Memory B cell (primary cell): Measurements from ENCODE around the gene ANTXRL.
"Not testable (repeated sequence)": the region's sequence is repeated elsewhere in the genome, so short reads cannot be mapped to it uniquely, and the experiment has no call there.

ENCODE experiments used
- ATAC-seq: fragments of 150-1000 bp; cut with Tn5 transposase; 2 replicates; pipeline ENCODE4 v1.10.0; 2021; ENCODE audit warnings: low read depth, mild to moderate bottlenecking, moderate library complexity
- DNase-seq, 2 donors: peaks; one replicate each; pipeline ENCODE4 v3.0.0; 2022; ENCODE audit warnings: low spot score in 2 of 2
- H3K27ac Mint-ChIP-seq: one replicate; pipeline ENCODE4 v1.8.0; 2022; ENCODE audit warnings: mild to moderate bottlenecking, moderate library complexity, mixed read lengths
- H3K27me3 Mint-ChIP-seq: one replicate; pipeline ENCODE4 v1.8.0; 2022; ENCODE audit warnings: mixed read lengths
- H3K36me3 Mint-ChIP-seq: one replicate; pipeline ENCODE4 v1.8.0; 2022; ENCODE audit warnings: mild to moderate bottlenecking, mixed read lengths
- H3K4me1 Mint-ChIP-seq: one replicate; pipeline ENCODE4 v1.8.0; 2022; ENCODE audit warnings: mixed read lengths
- H3K4me3 Mint-ChIP-seq: one replicate; pipeline ENCODE4 v1.8.0; 2022; ENCODE audit warnings: mild to moderate bottlenecking, moderate library complexity, mixed read lengths
- H3K9me3 Mint-ChIP-seq: one replicate; pipeline ENCODE4 v1.8.0; 2022; ENCODE audit warnings: mixed read lengths

The ANTXRL gene

GRCh38 chr10:46326971-46327370 lies 40.2 kb downstream of the ANTXRL start:
- Mint-ChIP-seq H3K4me1 (no peaks in the 10 kb centered on the region), H3K9me3 (no peaks in the 10 kb centered on the region), H3K27ac (no peak overlapping the region), H3K4me3 (no peak overlapping the region), H3K27me3 (peaks cover 7% of the 10 kb centered on the region), H3K36me3 (no peaks in the 10 kb centered on the region)
- DNase-seq, result no peak
- no peak for ATAC-seq

GRCh38 chr10:46327685-46328084 lies 40.9 kb downstream of the ANTXRL start:
- H3K4me1 Mint-ChIP-seq, result no peaks in the 10 kb centered on the region
- no peak overlapping the region for H3K4me3 Mint-ChIP-seq
- peaks cover 11% of the 10 kb centered on the region for H3K27me3 Mint-ChIP-seq
- no peak for ATAC-seq
- no peak for DNase-seq
- H3K9me3 Mint-ChIP-seq, result no peaks in the 10 kb centered on the region
- no peaks in the 10 kb centered on the region for H3K36me3 Mint-ChIP-seq
- H3K27ac Mint-ChIP-seq, result no peak overlapping the region

GRCh38 chr10:46328853-46329689 lies 42.3 kb downstream of the ANTXRL start:
- Mint-ChIP-seq H3K4me1 (no peaks in the 10 kb centered on the region), H3K27me3 (peaks cover 11% of the 10 kb centered on the region), H3K36me3 (no peaks in the 10 kb centered on the region), H3K27ac (no peak overlapping the region), H3K4me3 (no peak overlapping the region), H3K9me3 (no peaks in the 10 kb centered on the region)
- DNase-seq (no peak), ATAC-seq (no peak)

- Mint-ChIP-seq H3K27ac (no peak overlapping the region), H3K4me1 (no peaks in the 10 kb centered on the region), H3K36me3 (no peaks in the 10 kb centered on the region), H3K9me3 (no peaks in the 10 kb centered on the region), H3K27me3 (peaks cover 11% of the 10 kb centered on the region), H3K4me3 (no peak overlapping the region)
- ATAC-seq (no peak), DNase-seq (no peak)
Observed at GRCh38 chr10:46329690-46330016, 42.9 kb downstream of the ANTXRL start.

GRCh38 chr10:46330894-46331293 lies 44.1 kb downstream of the ANTXRL start:
- DNase-seq (no peak), ATAC-seq (no peak)
- Mint-ChIP-seq H3K27me3 (peaks cover 11% of the 10 kb centered on the region), H3K4me3 (no peak overlapping the region), H3K9me3 (no peaks in the 10 kb centered on the region), H3K4me1 (no peaks in the 10 kb centered on the region), H3K27ac (no peak overlapping the region), H3K36me3 (no peaks in the 10 kb centered on the region)

- H3K4me3 Mint-ChIP-seq, DNase-seq, H3K27me3 Mint-ChIP-seq, H3K27ac Mint-ChIP-seq, H3K9me3 Mint-ChIP-seq, H3K36me3 Mint-ChIP-seq, H3K4me1 Mint-ChIP-seq, ATAC-seq: not testable (repeated sequence)
Observed at GRCh38 chr10:46365484-46365883, 78.7 kb downstream of the ANTXRL start.

GRCh38 chr10:46367209-46367608 lies 80.4 kb downstream of the ANTXRL start:
- H3K9me3 Mint-ChIP-seq, H3K4me3 Mint-ChIP-seq, H3K27ac Mint-ChIP-seq, H3K36me3 Mint-ChIP-seq, H3K4me1 Mint-ChIP-seq, DNase-seq, ATAC-seq, H3K27me3 Mint-ChIP-seq: not testable (repeated sequence)

GRCh38 chr10:46367666-46368240 lies 81.0 kb downstream of the ANTXRL start:
- not testable (repeated sequence) for H3K27me3 Mint-ChIP-seq, H3K36me3 Mint-ChIP-seq, H3K9me3 Mint-ChIP-seq, H3K27ac Mint-ChIP-seq, ATAC-seq, H3K4me1 Mint-ChIP-seq, DNase-seq, H3K4me3 Mint-ChIP-seq

GRCh38 chr10:46368956-46369355 lies 82.2 kb downstream of the ANTXRL start:
- not testable (repeated sequence) for ATAC-seq

GRCh38 chr10:46374410-46374809 lies 87.6 kb downstream of the ANTXRL start:
- not testable (repeated sequence) for H3K4me3 Mint-ChIP-seq, H3K4me1 Mint-ChIP-seq, ATAC-seq, H3K9me3 Mint-ChIP-seq, H3K36me3 Mint-ChIP-seq, H3K27ac Mint-ChIP-seq, DNase-seq, H3K27me3 Mint-ChIP-seq

More at GRCh38 chr10:46368956-46369355, 82.2 kb downstream of the ANTXRL start:
- not testable (repeated sequence) for H3K4me3 Mint-ChIP-seq, H3K9me3 Mint-ChIP-seq, DNase-seq, H3K27me3 Mint-ChIP-seq, H3K4me1 Mint-ChIP-seq, H3K36me3 Mint-ChIP-seq, H3K27ac Mint-ChIP-seq

GRCh38 chr10:46375406-46375805 lies 88.6 kb downstream of the ANTXRL start, which contains the start of gene ANXA8L1:
TSS of gene ANXA8L1 (plus strand) at chr10:46375776. CDS start at chr10:46375852, 76 bp downstream.
- H3K27me3 Mint-ChIP-seq, H3K36me3 Mint-ChIP-seq, DNase-seq, H3K4me3 Mint-ChIP-seq, ATAC-seq, H3K9me3 Mint-ChIP-seq, H3K4me1 Mint-ChIP-seq, H3K27ac Mint-ChIP-seq: not testable (repeated sequence)

- not testable (repeated sequence) for DNase-seq, H3K36me3 Mint-ChIP-seq, ATAC-seq, H3K9me3 Mint-ChIP-seq, H3K4me3 Mint-ChIP-seq, H3K27me3 Mint-ChIP-seq, H3K4me1 Mint-ChIP-seq, H3K27ac Mint-ChIP-seq
Observed at GRCh38 chr10:46377022-46377421, 90.2 kb downstream of the ANTXRL start.

GRCh38 chr10:46377651-46378050 lies 90.9 kb downstream of the ANTXRL start:
- H3K27ac Mint-ChIP-seq, ATAC-seq, DNase-seq, H3K36me3 Mint-ChIP-seq, H3K27me3 Mint-ChIP-seq, H3K4me1 Mint-ChIP-seq, H3K9me3 Mint-ChIP-seq, H3K4me3 Mint-ChIP-seq: not testable (repeated sequence)

- H3K36me3 Mint-ChIP-seq, H3K9me3 Mint-ChIP-seq, ATAC-seq, DNase-seq, H3K27me3 Mint-ChIP-seq, H3K4me3 Mint-ChIP-seq, H3K4me1 Mint-ChIP-seq, H3K27ac Mint-ChIP-seq: not testable (repeated sequence)
Observed at GRCh38 chr10:46378108-46378507, 91.3 kb downstream of the ANTXRL start.
